ENCODE data around the gene LATS2.
"Not testable (repeated sequence)": the region's sequence is repeated elsewhere in the genome, so short reads cannot be mapped to it uniquely, and the experiment has no call there.

The LATS2 gene

DNA sequence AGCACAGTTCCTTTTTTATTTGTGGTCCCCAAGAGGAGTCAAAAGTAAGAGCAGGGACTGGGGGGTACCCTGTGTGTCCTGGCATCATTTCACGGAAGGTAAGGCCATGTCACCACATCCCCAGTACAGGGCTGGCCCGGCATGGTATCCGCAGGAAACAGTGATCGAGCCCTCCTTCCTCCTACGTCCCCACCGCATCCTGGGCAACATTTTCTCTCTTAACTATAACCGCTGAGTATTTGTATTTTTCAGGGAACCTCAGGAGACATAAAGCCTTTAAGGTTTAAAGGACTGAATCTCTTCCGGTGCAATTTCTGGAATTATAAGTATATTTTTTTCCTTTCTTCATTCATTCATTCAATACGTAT lies 13.6 kb upstream of the LATS2 start:
- DNase-seq: no peak

DNA sequence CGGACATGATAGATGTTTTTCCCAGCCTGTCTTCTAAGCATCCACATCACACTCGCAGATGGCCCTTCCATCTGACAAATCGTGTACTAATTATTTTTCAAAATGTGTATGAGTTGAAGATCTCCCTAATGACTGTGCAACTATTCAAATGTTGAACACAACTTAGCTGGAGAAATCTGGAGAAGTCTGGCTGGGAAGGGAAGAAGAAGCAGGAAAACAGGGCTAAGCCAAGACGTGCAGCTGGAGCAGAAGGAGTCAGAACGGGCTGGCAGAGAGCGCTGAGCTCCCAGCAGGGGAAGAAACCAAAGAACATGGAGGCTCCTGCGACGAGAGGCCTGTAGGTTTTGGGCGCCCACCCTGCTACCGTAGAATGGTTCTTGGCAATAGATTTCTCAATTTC lies 13.2 kb upstream of the LATS2 start:
- no peak for DNase-seq

DNA sequence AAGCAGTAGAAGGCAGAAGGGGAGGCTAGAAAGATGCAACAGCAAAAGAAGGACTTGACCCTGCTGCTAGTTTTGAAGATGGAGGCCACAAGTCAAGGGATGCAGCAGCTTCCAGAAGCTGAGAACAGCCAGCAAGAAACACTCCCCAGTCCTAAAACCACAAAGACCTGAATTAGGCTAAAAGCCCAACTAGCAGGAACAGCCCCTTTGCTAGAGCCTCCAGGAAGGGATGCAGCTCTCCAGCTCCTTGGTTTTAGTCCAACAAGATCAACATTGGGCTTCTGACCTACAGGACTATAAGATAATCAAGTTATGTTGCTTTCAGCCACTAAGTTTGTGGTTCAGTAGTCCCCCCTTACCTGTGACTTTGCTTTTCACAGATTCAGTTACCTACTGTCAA lies 10.5 kb upstream of the LATS2 start:
- DNase-seq: no peak

DNA sequence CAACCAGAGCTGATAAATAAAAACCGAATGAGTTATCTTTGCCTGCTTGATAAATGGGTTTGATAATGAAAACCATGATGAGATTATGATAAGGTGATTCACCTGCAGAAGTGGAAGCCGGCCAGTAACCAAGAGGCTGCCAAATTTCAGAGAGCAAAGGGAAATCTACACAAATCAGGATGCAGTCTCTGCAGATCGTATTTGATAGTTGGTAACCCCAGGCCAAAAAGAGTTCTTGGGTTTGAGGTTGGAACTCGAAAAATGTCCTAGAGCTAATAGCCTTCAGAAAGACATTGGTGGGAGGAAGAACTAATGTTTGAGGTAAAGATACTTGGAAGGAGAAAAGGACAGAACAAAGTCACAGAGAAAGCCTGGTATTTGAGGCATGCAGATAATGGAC lies 9.6 kb upstream of the LATS2 start:
- DNase-seq: no peak

DNA sequence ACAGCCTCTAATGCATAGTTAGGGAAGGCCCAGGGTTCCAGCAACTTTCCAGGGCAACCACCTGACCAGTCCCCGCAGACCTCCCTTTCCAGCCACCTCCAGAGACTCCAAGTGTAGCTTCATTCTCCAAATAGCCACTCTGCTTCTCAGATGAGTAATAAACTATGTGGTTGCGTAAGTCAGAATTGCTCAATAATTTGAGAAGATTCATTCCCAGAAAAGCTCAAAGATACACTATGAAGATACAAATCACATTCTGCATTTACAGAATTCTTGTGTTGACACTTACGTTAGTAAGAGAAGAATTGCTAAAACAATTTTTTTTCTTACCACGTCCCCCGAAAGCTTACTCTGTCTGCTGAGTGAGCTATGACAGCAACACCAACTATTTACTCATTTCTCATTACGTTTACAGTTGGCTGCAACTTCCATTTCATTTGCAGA lies 8.2 kb upstream of the LATS2 start:
- no peak for DNase-seq

DNA sequence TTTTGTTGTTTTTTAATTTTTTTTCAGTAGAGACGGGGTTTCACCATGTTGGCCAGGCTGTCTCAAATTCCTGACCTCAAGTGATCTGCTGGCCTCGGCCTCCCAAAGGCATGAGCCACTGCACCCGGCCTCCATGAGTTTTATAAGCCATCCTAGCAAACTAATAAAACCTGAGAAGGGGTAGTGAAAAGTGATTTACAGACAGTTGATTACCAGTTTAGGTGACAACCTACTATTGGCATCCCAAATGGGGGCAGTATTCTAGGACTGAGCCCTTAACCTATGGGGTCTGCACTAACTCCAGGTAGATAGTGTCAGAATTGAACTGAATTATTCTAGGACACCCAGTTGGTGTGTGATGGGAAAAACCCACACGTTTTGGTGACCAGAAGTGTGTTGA lies 6.5 kb upstream of the LATS2 start:
- DNase-seq: no peak

DNA sequence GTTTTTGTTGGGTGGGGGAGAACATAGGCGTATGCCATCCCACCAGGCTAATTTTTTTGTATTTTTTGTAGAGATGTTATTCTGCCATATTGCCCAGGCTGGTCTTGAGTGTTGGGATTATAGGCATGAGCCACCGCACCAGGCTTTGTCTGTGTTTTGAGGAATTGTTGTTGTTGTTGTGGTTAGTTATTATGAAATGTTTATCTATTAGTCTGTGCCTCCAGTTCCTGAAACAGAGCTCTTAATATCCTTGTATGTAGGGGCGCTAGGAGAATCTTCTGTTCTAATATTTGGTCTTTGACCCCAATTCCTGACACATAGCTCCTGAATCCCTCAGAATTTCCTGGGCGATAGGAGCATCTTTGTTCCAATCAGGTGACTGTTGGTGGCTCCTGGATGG lies 5.6 kb upstream of the LATS2 start:
- no peak for DNase-seq

DNA sequence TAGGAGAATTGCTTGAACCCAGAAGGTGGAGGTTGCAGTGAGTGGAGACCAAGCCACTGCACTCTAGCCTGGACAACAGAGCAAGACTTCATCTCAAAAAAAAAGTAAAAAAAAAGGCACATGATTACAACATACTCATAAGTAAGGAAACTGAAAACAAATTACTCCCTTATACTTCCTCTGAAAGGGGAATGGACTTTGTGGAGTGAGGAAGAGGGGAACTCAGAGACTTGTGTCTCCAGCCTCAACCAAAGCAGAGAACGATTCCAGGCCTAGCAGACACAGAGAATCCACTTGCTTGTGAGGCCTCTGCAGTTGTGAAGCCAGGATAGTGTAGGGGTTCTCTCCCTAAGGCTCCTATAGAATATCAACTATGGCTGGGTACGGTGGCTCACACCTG lies 4.3 kb upstream of the LATS2 start:
- no peak for DNase-seq

DNA sequence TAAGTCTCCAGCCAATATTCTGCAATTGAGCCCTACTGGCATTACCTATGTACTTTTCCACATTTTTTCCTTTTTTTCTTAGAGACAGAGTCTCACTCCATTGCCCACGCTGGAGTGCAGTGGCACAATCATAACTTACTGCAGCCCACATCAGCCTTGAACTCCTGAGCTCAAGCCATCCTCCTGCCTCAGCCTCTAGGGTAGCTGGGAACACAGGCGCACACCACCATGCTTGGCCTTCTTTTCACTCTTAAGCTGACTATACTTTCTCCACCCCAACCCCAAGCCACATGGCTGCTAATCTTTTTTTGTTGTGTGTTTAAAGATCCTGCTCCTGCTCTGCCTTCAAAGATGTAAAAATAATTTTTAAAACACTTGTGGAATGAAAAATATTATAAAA lies 1.6 kb upstream of the LATS2 start:
- DNase-seq: no peak

DNA sequence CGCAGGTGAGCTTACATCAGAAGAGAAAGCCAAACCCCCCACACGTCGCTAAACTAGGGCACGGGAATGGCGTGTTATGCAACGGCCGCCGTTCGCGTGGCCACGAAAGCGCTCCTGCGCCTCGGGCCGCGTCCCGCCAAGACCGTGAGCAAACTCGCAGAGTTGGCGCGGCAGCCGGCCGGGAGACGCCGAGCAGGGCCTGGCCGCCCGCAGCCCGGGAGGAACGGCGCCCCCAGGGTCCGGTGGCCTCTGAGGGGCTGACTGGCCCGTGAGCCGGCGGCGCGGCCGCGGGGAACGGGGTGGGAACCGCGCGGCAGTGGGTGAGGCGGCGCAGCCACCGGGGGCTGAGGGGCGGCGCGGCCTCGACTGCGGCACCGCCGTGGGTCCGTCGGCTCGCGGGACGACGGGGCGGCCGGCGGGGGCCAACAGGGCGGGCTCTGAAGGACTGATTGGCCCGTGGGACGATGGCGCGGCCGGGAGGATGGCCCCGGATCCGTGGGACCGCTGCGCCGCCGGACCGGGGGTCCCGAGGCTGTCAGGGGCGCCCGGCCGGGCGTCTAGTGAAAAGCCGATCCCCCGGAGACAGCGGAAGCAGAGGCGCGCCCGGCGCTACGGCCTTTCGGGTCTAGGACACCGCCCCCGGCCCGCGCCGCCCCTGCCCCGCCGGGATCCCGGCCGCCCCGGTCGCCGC lies 903 bp downstream of the LATS2 start:
- no peak for DNase-seq

DNA sequence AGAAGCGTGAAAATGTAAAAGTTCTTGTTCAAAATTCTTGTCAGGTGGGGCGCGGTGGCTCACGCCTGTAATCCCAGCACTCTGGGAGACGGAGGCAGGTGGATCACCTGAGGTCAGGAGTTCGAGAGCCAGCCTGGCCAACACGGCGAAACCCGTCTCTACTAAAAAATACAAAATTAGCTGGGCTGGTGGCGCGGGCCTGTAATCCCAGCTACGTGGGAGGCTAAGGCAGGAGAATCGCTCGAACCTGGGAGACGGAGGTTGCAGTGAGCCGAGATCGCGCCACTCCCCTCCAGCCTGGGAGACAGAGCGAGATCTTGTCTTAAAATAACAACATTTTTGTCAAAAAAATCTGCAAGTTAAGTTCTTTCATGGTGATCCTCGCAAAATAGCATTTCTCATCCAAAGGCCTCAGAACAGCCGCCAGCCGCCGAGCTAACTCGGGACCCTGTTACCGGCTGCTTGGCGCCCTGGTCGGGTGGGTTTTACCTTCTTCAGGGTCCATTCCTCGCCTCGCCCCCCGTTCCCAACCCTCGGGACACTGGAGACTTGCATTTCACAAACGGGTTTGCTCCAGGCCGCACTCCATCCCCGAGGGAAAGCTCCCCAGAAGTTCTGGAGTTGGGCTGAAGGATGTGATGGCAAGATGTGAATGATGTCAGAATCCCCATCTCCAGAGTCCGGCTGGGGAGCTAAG lies 1.6 kb downstream of the LATS2 start:
- no peak for DNase-seq

DNA sequence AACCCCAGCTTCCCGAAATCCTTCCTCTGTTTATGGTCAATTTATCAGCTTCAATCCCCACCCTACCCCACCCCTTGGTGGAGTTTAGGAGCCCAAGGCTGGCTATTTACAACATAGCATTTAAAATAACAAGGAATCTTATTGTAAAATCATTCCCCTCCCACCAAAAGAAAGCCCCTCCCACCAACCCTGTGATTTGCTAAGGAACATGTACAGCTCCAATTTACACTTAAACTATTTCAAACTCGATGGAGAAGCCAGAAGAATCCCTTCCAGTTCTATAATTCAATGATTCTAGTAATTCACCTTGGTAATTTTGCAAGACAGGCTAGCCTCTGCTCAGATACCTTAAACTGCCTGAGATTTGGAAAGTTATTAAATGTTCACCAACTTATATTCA lies 3.0 kb downstream of the LATS2 start:
- no peak for DNase-seq

DNA sequence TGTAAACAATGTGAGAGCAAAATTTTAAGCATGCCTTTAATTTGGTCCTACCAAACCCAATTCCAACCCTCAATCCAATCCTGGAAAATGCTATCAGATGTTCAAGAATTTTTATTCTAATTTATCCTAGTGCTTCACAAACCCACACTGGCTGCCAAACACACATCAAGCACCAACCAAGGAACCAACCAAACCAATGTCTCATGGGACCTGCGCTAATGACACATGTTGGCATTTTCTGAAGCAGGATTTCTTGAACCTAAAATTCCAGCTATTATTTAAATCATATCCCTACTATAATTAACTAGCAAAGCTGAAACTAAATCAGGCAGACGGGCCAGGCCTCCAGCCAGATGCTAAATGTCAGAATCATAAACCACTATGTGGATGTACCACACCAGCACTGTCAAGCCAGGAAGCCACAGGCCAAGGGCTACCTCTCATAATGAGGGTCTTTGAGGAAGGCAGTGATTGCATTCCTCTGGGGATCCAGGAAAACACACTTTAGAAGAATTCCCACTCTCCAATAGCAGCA lies 5.8 kb downstream of the LATS2 start:
- no peak for DNase-seq

DNA sequence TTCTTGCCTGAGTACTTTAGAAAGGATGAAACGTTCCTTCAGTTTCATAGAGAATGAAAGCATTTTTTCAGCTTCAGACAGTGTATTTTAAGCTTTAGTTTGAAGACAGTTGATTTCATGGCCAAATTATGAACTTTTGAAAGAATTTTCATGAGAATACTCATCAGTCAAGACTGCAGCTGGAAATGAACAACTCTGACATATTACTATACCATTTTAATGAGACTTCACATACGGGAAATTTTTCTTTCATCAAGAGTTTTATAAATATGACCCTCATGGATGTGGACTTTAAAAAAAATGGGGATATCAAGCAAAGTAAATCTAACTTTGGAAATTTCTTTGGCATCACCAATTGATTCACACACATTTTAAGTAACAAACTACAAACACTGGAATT lies 6.4 kb downstream of the LATS2 start:
- no peak for DNase-seq

DNA sequence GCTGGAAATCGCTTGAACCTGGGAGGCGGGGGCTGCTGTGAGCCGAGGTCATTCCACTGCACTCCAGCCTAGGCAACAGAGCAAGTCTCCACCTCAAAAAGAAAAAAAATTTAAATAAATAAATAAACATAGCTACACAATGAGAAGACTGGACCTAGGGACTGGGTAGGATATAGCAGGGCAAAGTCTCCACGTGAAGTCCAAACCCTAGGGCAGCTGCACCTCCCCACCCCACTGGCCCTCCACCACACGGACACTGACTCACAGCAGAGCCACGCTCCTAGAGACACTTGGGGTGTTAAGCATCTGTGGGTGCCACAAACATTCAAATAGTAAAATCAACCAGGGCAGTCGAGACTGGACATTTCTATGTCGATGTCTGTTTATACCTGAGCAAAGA lies 7.1 kb downstream of the LATS2 start:
- no peak for DNase-seq

DNA sequence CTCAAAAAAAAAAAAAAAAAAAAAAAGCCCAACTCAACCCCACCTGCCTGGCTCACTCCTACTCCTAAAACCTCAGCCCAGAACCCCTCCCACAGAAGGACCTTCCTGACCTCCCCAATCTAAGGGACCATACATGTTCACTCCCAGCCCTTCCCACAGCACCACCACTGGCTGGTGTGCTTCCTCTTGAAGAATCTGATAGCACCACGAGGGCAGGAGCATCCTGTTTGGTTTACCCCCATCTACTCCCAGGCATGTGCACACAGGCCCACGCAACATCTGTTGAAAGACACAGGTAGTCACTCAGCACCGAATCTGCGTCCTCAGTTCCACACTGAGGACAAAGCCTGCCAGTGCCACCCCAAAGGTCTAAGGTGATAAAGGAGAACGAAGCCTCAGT lies 8.2 kb downstream of the LATS2 start:
- no peak for DNase-seq

DNA sequence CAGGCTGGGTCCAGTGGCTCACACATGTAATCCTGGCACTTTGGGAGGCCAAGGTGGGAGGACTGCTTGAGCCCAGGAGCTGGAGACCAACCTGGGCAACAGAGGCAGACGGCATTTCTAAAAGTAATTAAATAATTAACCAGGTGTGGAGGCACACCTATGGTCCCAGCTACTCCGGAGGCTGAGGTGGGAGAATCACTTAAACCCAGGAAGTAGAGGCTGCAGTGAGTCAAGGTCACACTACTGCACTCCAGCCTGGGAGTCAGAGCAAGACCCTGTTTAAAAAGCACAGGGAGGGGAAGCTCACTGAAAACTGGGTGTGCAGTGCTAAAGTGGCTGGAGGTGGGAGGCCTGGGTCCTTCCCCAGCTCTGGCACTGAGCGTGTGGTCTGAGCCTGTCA lies 9.7 kb downstream of the LATS2 start:
- DNase-seq: no peak

DNA sequence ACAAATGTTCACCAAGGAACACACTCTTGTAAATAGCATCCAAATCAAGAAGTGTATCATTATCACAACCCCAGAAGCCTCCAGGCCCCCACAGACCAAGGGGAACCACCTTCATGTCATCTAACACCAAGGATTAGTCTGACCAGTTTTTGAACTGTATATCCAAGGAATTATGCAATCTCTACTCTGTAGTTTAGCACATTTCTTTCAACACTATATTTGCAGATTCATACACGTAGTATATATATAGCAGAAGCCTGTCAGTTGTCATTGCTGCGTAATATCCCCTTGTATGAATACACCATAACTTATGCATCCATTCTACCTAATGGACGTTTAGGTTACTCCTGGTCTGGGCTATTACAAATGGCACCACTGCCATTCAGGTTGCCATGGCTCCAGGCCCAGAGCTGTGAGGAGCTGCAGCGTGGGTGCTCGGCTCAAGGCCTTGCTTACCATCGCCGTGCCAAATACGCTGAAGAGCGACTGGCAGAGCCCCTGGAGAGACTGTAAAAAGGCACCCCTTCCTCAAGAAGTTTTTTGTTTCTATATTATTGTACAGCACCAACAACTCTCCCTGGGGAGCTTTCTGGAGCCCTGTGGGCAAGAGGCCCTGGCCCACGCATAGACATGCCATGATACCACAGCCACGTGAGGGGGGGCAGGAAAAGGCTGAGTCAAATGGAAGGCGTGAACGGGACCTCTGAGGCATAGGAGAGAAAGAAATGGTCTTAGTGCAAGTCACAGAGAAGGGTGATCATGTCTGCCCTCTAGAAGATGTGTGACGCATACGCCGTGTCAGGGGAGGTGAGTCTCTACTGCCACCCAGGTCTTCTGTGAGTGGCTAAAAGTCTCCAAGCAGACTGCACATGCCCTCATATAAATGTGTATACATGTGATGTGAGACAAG lies 10.8 kb downstream of the LATS2 start:
- no peak for DNase-seq

DNA sequence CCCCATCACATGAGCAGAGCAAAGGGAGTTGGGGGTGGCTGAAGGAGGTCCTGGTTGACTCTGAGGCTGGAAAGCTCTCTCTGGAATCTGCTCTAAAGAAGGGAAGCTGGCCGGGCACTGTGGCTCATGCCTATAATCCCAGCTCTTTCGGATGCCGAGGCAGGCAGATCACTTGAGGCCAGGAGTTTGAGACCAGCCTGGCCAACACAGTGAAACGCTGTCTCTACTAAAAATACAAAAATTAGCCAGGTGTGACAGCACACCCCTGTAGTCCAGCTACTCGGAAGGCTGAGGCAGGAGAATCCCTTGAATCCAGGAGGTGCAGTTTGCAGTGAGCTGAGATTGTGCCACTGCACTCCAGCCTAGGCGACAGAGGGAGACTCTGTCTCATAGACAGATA lies 11.7 kb downstream of the LATS2 start:
- DNase-seq: not testable (repeated sequence)

DNA sequence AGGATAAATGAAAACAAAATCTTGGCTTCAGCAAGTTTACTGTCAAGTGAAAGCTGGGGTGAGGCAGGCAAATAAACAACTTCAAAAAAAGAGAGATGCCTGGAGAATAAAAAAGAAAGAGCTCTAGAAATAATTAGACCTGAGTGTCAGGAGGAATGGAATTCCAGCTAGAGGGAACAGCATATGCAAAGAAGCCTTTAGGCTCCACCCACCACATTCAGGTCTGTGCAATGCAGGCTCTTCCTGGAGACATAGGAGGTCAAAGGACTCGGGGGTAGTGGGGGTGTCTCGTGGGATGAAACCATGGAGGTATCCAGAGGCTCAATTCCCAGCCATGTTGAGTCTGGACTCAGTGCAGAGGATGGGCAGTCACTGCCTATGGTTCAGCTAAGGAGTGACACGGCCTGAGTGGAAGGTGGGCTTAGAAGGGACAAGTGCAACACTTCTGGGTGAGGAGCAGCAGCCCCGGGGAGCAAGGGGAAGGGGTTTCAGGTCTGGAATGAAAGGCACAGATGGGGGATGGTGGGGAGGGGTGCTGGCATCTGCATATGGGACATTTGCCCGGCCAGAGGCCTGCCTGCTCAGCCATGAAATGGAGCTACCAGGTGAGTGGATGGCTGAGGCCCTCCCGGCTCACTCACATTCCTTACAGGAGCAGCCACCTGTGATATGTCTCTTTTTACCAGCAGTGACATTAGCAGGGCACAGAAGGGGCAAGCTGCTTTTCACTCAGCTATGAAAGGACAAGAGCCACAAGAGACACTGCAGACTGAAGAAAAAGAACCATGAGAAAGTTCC lies 12.3 kb downstream of the LATS2 start:
- no peak for DNase-seq

DNA sequence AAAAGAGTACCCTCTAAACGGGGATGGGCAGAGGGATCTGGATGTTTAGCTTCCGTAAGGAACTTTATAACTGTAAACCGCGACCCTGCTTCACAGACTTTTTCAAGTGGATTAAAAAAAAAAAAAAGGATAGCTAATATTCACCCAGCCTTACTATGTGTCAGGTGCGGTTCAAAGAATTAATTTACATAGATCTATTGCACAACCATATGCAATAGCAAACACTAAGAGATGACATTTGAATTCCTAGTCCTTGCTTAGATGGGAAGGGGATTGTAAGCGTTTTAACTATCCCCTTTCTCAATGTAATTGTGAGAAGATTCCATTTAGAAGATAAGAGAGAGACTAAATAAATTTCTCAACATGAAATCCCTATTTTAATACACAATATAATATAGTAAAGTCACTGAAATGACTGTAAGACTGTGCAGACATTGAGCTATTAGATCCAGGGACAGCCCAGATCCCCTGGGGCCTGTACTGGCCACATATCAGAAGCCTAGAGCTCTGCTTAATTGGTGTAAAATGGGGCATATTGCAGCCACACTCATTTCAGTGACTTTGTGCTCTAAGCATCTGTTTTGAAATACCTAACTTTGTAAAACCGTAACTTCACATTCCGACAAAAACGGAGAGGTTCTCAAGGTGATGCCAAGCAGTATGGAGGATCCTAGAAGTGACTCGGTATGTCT lies 13.6 kb downstream of the LATS2 start:
- no peak for DNase-seq

DNA sequence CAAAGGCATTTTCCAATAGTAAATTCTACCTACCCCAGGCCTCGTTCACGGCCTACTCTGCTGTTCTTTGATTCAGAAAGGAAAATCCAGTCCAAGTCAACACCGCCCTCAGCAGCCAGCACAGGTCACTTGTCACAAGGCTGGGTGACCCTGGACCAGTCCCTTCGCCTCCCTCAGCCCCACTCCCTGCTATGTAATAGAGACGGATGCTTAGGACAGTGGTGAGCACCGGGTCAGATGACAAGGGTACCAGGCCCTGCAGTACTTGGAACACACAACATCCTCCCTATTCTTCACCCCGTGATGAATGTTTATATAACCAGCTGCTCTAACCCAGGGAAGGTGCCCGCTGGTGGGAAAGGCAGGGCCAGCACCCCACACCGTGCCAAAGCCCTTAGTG lies 14.3 kb downstream of the LATS2 start:
- DNase-seq: no peak
